T-helper 22 cell (primary cell): ENCODE data around the gene BIRC5.
A peak's percentile ranks its signal among the peaks of the same experiment; 100 is the strongest.
"Not testable (repeated sequence)": the region's sequence is repeated elsewhere in the genome, so short reads cannot be mapped to it uniquely, and the experiment has no call there.

Source experiments
- DNase-seq: peaks from one replicate; pipeline ENCODE4 v3.0.0-alpha.2; 2020; ENCODE audit warnings: low read depth

BIRC5 gene

GRCh38 chr17:78240012-78240655 lies 26.1 kb downstream of the BIRC5 start:
- no peak for DNase-seq

- DNase-seq, result no peak
Observed at GRCh38 chr17:78240839-78241238, 26.8 kb downstream of the BIRC5 start.

GRCh38 chr17:78241277-78242023 lies 27.4 kb downstream of the BIRC5 start:
- no peak for DNase-seq

GRCh38 chr17:78242024-78242742 lies 28.1 kb downstream of the BIRC5 start:
- no peak for DNase-seq

DNA sequence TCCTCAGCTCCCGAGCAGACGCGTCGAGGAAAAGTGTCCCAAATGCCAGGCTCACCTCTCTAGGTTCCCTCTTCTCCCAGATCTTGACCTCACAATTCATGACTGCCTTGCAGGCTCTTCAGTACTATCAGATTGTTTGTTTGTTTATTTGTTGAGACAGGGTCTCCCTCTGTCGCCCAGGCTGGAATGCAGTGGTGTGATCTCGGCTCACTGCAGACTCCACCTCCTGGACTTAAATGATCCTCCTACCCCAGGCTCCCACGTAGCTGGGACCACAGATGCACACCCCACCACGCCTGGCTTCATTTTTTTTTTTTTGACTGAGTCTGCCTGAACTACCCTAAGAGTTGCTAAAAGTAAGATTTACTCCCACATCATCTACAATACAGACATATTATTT lies 33.3 kb downstream of the BIRC5 start:
- DNase-seq, result no peak

DNA sequence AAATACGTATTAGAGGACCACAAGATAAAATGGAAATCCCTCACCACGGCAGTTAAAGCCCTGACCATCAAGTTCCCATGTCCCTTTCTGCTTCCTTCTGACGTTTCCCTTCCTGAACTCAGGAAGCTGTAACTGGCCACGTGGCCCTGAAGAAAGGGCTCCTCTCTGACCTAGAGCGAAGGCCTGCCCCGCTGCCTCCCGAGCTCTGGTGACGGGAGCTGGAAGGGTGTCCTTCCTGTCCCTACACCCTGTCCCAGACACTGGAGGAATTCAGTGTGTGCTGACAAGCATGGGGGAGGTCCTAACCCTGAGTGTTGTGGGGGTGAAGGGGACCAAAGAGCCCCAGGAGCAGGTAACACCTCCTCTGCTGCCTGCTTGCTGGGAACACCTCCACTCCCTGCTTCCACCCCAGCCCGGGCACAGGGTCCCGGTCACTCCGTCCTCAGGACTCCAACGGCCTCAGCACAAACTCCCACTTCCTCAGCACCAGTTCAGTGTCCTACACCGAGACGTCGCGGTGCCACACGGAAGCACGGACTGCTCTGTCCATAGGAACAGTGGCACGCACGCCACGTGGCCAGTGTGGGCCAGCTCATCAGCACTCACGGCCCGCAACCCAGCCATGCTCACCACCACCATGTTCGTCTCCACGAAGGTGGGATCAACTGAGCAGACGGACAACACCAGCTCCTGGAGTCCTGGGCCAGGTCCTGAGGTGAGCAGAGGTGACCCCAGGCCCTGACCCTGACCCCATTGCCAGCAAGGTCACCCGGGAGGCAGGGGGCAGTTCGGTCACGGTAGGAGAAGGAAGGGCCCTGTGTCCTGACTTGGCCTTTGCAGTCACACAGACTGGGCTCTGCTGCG lies 34.2 kb downstream of the BIRC5 start:
- DNase-seq, result no peak

- no peak for DNase-seq
Observed at GRCh38 chr17:78249074-78249817, 35.2 kb downstream of the BIRC5 start.

- DNase-seq, result no peak
Observed at GRCh38 chr17:78249818-78250806, 36.1 kb downstream of the BIRC5 start.

GRCh38 chr17:78250891-78251772 lies 37.1 kb downstream of the BIRC5 start:
- DNase-seq, result peak; percentile 61

DNA sequence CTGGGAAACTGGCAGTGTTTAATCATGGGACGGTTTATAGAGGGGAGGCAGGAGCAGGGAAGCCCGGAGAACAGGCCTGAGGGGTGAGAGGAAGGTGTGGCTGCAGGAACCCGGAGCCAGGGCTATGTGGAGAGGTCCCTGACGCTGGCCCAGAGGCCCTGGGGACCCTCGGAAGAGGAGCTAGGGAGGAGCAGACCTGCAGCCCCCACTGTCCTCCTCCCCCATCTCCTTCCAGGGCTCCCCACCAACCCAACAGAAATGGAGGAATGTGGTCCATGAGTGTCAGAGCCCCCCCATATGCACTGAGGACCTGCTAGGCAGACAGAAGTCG lies 37.7 kb downstream of the BIRC5 start:
- DNase-seq, result no peak

DNA sequence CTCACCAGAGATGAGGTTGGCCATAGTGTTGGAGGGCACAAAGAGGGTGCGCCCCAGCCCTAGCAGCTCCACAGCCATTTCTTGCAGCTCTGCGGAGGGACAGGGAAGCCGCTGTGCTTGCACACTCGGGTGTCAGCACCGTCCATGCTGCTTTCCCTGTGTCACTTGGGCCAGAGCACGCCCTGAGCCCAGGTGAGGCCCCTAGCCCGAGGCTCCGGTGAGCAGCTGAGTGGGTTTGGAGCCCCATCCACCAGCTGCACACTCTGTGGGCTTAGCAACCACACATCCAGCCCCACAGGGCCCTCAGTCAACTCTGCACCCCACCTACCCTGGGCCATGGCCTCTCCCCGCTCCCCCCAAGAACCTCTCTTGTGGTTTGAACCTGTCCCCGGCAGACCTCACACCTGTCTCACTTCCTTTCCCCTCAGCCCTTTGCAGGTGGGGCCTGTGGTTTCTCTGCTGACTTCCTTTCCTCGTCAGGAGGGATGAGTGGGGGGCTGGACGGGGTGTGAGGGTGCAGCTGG lies 38.1 kb downstream of the BIRC5 start:
- DNase-seq, result peak; percentile 84

- no peak for DNase-seq
Observed at GRCh38 chr17:78252701-78253635, 38.9 kb downstream of the BIRC5 start.

GRCh38 chr17:78253636-78253945 lies 39.5 kb downstream of the BIRC5 start:
- not testable (repeated sequence) for DNase-seq

DNA sequence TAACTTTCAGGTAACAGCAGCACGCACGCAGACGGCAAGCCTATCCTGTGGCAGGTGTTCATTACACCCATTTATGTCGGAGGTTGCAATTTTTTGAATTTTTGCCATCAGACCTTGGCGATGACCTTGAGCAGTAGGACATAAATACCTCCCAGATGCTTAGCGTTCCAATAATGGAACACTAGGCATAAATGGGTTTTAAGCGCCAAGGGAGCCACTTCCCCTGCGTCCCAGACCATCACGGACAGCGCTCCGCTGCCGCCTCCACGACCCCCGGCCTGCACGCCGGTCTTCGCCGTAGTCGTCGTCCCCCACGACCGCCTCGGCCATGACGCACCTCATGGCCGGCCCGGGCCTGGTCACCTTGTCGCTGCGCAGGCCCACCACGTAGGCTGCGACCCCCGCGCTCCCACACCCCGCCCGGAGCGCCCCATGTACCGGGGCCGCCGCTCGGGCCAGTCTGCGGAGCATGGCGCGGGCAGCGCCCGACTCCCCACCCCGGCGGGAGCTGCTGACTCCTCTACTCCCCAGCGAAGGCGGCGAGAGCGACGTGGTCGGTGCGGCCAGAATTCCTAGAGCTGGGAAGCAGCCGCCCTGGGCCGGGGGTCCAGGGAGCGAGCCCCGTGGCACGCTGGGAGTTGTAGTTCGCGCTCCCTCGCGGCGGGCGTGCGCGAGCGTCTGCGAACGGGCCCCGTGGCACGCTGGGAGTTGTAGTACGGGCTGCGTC lies 40.1 kb downstream of the BIRC5 start:
- DNase-seq, result peak; percentile 62

DNA sequence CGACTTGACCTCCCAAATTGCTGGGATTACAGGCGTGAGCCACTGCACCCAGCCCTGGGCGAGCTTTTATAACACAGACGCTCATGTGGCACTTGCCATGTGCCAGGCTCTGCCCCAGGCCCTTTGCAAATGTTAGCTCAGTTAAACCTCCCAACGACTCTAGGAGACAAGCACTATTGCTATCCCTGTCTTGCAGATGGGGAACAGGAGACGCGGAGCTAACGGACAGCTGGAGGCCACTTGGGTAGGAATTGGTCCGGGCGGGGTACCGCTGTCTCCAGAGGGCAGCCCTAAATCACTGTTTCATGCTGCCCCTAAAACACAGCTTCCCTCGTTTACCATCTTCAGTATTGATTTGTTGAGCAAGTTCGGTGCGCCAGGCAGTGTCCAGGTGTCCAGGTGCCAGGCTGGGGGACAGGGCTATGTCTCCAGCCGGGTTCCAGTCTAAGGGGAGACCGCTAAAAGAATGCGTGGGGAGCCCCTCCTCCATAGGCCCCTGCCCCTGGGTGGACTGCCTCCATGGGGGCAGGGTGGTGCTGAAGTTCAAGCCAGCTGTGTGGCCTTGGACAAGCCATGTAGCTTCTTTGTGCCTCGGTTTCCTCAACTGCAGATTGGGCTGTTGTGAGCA lies 41.1 kb downstream of the BIRC5 start:
- no peak for DNase-seq

- DNase-seq, result no peak
Observed at GRCh38 chr17:78255953-78256706, 42.1 kb downstream of the BIRC5 start.
